Measurements from ENCODE around the gene MRPL43. TPM values are rescaled to one million over a fixed set of nuclear protein-coding genes. Genes with fewer than 3 reads are reported as not detected.

Gene MRPL43
- total and polyA plus RNA-seq, 4 experiments from 2014 or later: 65.8 to 114 (median 91.0) TPM

- ChIA-PET CTCF (ENCODE audit: partially characterized antibody) (interaction anchor here (1.4 to 2.2 kb wide), 5 partner anchors 10 to 17 kb away, joined by 5 to 13 read pairs (median 6); no protein-coding TSS in a partner anchor), POLR2A (ENCODE audit: partially characterized antibody) (interaction anchor here (0.8 to 2.1 kb wide), 2 partner anchors 16 to 30 kb away, joined by 3 to 6 read pairs; partner anchors contain the start of genes MRPL43 and TWNK)
- DNase-seq: no peak
- H3K4me3 Mint-ChIP-seq: no peak overlapping the region
- H3K4me1 ChIP-seq (ENCODE audit: insufficient read depth, low read length): peaks cover 15% of the 10 kb centered on the region
- H3K27ac ChIP-seq (ENCODE audit: low read depth, low read length): no peak overlapping the region
- H3K27me3 Mint-ChIP-seq: no peaks in the 10 kb centered on the region
- no peak overlapping the region for H3K27ac Mint-ChIP-seq
- no peak overlapping the region for H3K4me3 ChIP-seq (ENCODE audit: low read length in 2 of 2)
- H3K9me3 Mint-ChIP-seq: peaks cover 0 to 3% (median 0%) of the 10 kb centered on the region in 8 donors
- no peaks in the 10 kb centered on the region for H3K36me3 ChIP-seq (ENCODE audit: insufficient read depth, low read length)
- peaks cover 0 to 19% of the 10 kb centered on the region in 2 donors for H3K36me3 Mint-ChIP-seq
- H3K27me3 ChIP-seq (ENCODE audit: insufficient read depth, low read length): no peaks in the 10 kb centered on the region
- no peaks in the 10 kb centered on the region for H3K9me3 ChIP-seq (ENCODE audit: control insufficient read depth in 1 of 2, low read length in 2 of 2)
- intact Hi-C loops (cut with micrococcal nuclease): no loop called here
- H3K4me1 Mint-ChIP-seq: peaks cover 10 to 23% (median 14%) of the 10 kb centered on the region in 4 donors
These were observed 15.2 kb upstream of the MRPL43 start for GRCh38 chr10:101002456-101002855.

- Mint-ChIP-seq H3K36me3 (peaks cover 0 to 20% of the 10 kb centered on the region in 2 donors), H3K9me3 (peaks cover 0 to 3% (median 0%) of the 10 kb centered on the region in 8 donors), H3K27ac (no peak overlapping the region), H3K27me3 (no peaks in the 10 kb centered on the region), H3K4me3 (peak overlapping the region in 1 of 8 donors; percentile 80), H3K4me1 (peaks cover 10 to 25% (median 17%) of the 10 kb centered on the region in 4 donors)
- Histone ChIP-seq H3K36me3 (ENCODE audit: insufficient read depth, low read length) (no peaks in the 10 kb centered on the region), H3K27ac (ENCODE audit: low read depth, low read length) (no peak overlapping the region), H3K27me3 (ENCODE audit: insufficient read depth, low read length) (no peaks in the 10 kb centered on the region), H3K4me1 (ENCODE audit: insufficient read depth, low read length) (peaks cover 18% of the 10 kb centered on the region), H3K9me3 (ENCODE audit: control insufficient read depth in 1 of 2, low read length in 2 of 2) (no peaks in the 10 kb centered on the region), H3K4me3 (ENCODE audit: low read length in 2 of 2) (no peak overlapping the region)
- intact Hi-C loops (cut with micrococcal nuclease): no loop called here
- no peak for DNase-seq
- POLR2A ChIA-PET (ENCODE audit: partially characterized antibody): no interaction called here
- CTCF ChIA-PET (ENCODE audit: partially characterized antibody): interaction anchor here (1.5 to 2.2 kb wide), 2 partner anchors 10 to 15 kb away, joined by 6 to 7 read pairs; no protein-coding TSS in a partner anchor
These were observed 14.3 kb upstream of the MRPL43 start for GRCh38 chr10:101001659-101002035.

DNA sequence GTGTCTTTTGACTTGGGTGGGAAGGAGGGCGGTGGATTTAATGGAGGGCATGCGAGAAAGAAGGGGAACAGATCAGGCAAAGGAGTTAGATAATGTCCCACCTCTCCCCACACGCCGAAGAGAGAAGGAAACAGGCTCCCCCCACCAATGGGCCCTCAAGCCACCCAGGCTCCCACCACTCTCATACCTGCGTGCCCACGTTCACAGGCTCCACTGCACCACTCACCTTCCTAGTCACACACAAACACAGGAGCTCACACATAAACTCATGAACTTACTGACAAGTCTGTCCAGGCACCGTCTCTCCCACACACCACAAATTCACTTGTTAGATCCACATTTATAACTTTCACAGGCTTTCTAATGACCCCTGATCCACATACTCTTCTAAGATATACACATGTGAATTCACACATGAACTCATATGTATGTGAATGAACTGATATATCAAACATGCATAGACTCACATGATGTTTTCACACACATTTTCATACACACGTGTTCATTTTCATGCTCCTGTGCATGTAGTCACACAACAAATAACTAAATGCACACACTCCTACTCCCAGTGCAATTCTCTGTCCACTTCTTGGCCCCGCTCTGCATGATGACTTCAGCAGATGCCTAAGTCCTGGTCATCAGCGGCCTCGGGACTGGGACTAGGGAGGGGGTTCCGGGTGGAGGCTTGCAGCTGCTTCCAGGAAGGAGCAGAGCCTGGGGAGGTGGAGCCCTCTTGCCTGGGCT, 13.8 kb upstream of the MRPL43 start:
- peaks cover 24% of the 10 kb centered on the region for H3K4me1 ChIP-seq (ENCODE audit: insufficient read depth, low read length)
- peaks cover 15 to 30% (median 22%) of the 10 kb centered on the region in 4 donors for H3K4me1 Mint-ChIP-seq

GRCh38 chr10:101000127-101000914, 13.0 kb upstream of the MRPL43 start:
- peak overlapping the region; percentile 29 to 90 (median 70) for H3K27ac Mint-ChIP-seq
- peaks cover 0 to 18% of the 10 kb centered on the region in 2 donors for H3K36me3 Mint-ChIP-seq
- no peaks in the 10 kb centered on the region for H3K36me3 ChIP-seq (ENCODE audit: insufficient read depth, low read length)
- no peak overlapping the region for H3K4me3 ChIP-seq (ENCODE audit: low read length in 2 of 2)
- CTCF ChIA-PET (ENCODE audit: partially characterized antibody): interaction anchor here (1.0 to 1.5 kb wide), 3 partner anchors 12 to 25 kb away, joined by 3 to 6 read pairs (median 4); no protein-coding TSS in a partner anchor
- DNase-seq: no peak
- H3K9me3 ChIP-seq (ENCODE audit: control insufficient read depth in 1 of 2, low read length in 2 of 2): no peaks in the 10 kb centered on the region
- intact Hi-C loops (cut with micrococcal nuclease): no loop called here
- peaks cover 24% of the 10 kb centered on the region for H3K4me1 ChIP-seq (ENCODE audit: insufficient read depth, low read length)
- no peaks in the 10 kb centered on the region for H3K27me3 Mint-ChIP-seq
- POLR2A ChIA-PET (ENCODE audit: partially characterized antibody): interaction anchor here (1.5 to 6.1 kb wide), 3 partner anchors 13 to 30 kb away, joined by 7 to 90 read pairs (median 84); partner anchors contain the start of genes MRPL43, PDZD7, SFXN3 and TWNK
- H3K27me3 ChIP-seq (ENCODE audit: insufficient read depth, low read length): no peaks in the 10 kb centered on the region
- no peak overlapping the region for H3K27ac ChIP-seq (ENCODE audit: low read depth, low read length)
- peak overlapping the region; percentile 64 to 84 (median 80) for H3K4me3 Mint-ChIP-seq
- peaks cover 15 to 33% (median 22%) of the 10 kb centered on the region in 4 donors for H3K4me1 Mint-ChIP-seq
- H3K9me3 Mint-ChIP-seq: peaks cover 0 to 3% (median 0%) of the 10 kb centered on the region in 8 donors

More for the DNA sequence above, 13.8 kb upstream of the MRPL43 start:
- Histone ChIP-seq H3K27ac (ENCODE audit: low read depth, low read length) (no peak overlapping the region), H3K27me3 (ENCODE audit: insufficient read depth, low read length) (no peaks in the 10 kb centered on the region), H3K9me3 (ENCODE audit: control insufficient read depth in 1 of 2, low read length in 2 of 2) (no peaks in the 10 kb centered on the region), H3K36me3 (ENCODE audit: insufficient read depth, low read length) (no peaks in the 10 kb centered on the region), H3K4me3 (ENCODE audit: low read length in 2 of 2) (no peak overlapping the region)
- ChIA-PET CTCF (ENCODE audit: partially characterized antibody) (interaction anchor here (1.0 to 2.2 kb wide), 3 partner anchors 11 to 15 kb away, joined by 3 to 7 read pairs (median 6); no protein-coding TSS in a partner anchor), POLR2A (ENCODE audit: partially characterized antibody) (interaction anchor here (6.1 kb wide), 1 partner anchor 14 kb away, joined by 84 read pairs; the partner anchor contains the start of genes MRPL43 and TWNK)
- Mint-ChIP-seq H3K36me3 (peaks cover 0 to 21% of the 10 kb centered on the region in 2 donors), H3K9me3 (peaks cover 0 to 3% (median 0%) of the 10 kb centered on the region in 8 donors), H3K27ac (peak overlapping the region; percentile 31 to 90 (median 66)), H3K4me3 (peak overlapping the region; percentile 64 to 84 (median 80)), H3K27me3 (no peaks in the 10 kb centered on the region)
- intact Hi-C loops (cut with micrococcal nuclease): no loop called here
- DNase-seq: no peak

DNA sequence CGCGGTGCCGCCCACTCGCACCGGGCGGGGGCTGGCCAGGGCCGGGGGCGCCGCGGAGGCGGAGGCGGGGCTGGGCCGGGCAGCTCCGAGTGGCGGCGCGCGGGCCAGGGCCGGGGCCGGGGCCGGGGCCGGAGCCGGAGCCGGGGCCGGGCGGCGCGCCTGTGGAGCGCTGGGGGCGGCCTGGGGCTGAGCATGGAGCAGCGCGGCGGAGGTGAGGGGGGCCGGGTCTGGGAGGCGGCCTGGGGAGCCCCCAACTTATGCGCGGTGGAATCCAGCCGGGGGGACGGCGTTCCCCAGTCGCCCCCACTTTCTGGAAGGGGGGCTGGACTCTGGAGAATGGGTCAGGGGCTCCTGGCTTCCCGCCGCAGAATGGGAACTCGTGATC, 12.4 kb upstream of the MRPL43 start, which contains the start of gene LZTS2:
Gene LZTS2 (plus strand): TSS at position 67 of the 385 bp plus-strand sequence. CDS start 2,731 bp downstream, outside the sequence.
- DNase-seq: no peak
- POLR2A ChIA-PET (ENCODE audit: partially characterized antibody): interaction anchor here (1.5 to 6.1 kb wide), 3 partner anchors 12 to 31 kb away, joined by 7 to 90 read pairs (median 84); partner anchors contain the start of genes MRPL43, PDZD7, SFXN3 and TWNK

GRCh38 chr10:100998991-100999741, 11.9 kb upstream of the MRPL43 start:
- ChIA-PET CTCF (ENCODE audit: partially characterized antibody) (interaction anchor here (0.7 to 12.0 kb wide), 13 partner anchors 10 to 86 kb away, joined by 3 to 171 read pairs (median 10); partner anchors contain the start of genes KAZALD1, MRPL43, PDZD7 and SEMA4G), POLR2A (ENCODE audit: partially characterized antibody) (interaction anchor here (0.9 to 6.1 kb wide), 4 partner anchors 12 to 51 kb away, joined by 3 to 90 read pairs (median 46); partner anchors contain the start of genes MRPL43, PDZD7, SFXN3 and TWNK)
- peaks cover 15 to 34% (median 24%) of the 10 kb centered on the region in 4 donors for H3K4me1 Mint-ChIP-seq
- peaks cover 0 to 3% (median 0%) of the 10 kb centered on the region in 8 donors for H3K9me3 Mint-ChIP-seq
- Histone ChIP-seq H3K4me1 (ENCODE audit: insufficient read depth, low read length) (peaks cover 24% of the 10 kb centered on the region), H3K4me3 (ENCODE audit: low read length in 2 of 2) (peak overlapping the region; percentile 64 to 73), H3K36me3 (ENCODE audit: insufficient read depth, low read length) (no peaks in the 10 kb centered on the region), H3K27me3 (ENCODE audit: insufficient read depth, low read length) (no peaks in the 10 kb centered on the region), H3K9me3 (ENCODE audit: control insufficient read depth in 1 of 2, low read length in 2 of 2) (no peaks in the 10 kb centered on the region), H3K27ac (ENCODE audit: low read depth, low read length) (peak overlapping the region; percentile 83)
- peak; percentile 73 to 86 (median 79) for DNase-seq
- no peaks in the 10 kb centered on the region for H3K27me3 Mint-ChIP-seq
- intact Hi-C loops (cut with micrococcal nuclease): loop anchor here (1.0 to 10.0 kb wide), 4 partner anchors 15 to 464 kb away; partner anchors contain the start of genes HIF1AN and SLF2
- peak overlapping the region; percentile 82 to 96 (median 94) for H3K27ac Mint-ChIP-seq
- peaks cover 4 to 21% of the 10 kb centered on the region in 2 donors for H3K36me3 Mint-ChIP-seq
- peak overlapping the region; percentile 84 to 98 (median 91) for H3K4me3 Mint-ChIP-seq

More for the DNA sequence above, 12.4 kb upstream of the MRPL43 start, which contains the start of gene LZTS2:
- Histone ChIP-seq H3K9me3 (ENCODE audit: control insufficient read depth in 1 of 2, low read length in 2 of 2) (no peaks in the 10 kb centered on the region), H3K27me3 (ENCODE audit: insufficient read depth, low read length) (no peaks in the 10 kb centered on the region), H3K36me3 (ENCODE audit: insufficient read depth, low read length) (no peaks in the 10 kb centered on the region), H3K27ac (ENCODE audit: low read depth, low read length) (peak within 1 kb of the TSS; percentile 83), H3K4me1 (ENCODE audit: insufficient read depth, low read length) (peaks cover 24% of the 10 kb centered on the region), H3K4me3 (ENCODE audit: low read length in 2 of 2) (peak within 1 kb of the TSS; percentile 64 to 73)
- Mint-ChIP-seq H3K27me3 (no peaks in the 10 kb centered on the region), H3K9me3 (peaks cover 0 to 3% (median 0%) of the 10 kb centered on the region in 8 donors), H3K4me3 (peak within 1 kb of the TSS; percentile 84 to 98 (median 91)), H3K4me1 (peaks cover 15 to 33% (median 23%) of the 10 kb centered on the region in 4 donors), H3K27ac (peak within 1 kb of the TSS; percentile 82 to 96 (median 94)), H3K36me3 (peaks cover under 1 to 19% of the 10 kb centered on the region in 2 donors)
- CTCF ChIA-PET (ENCODE audit: partially characterized antibody): interaction anchor here (0.7 to 12.0 kb wide), 6 partner anchors 10 to 31 kb away, joined by 3 to 171 read pairs (median 4); partner anchors contain the start of genes PDZD7 and SEMA4G
- intact Hi-C loops (cut with micrococcal nuclease): loop anchor here (2.0 to 10.0 kb wide), 3 partner anchors 87 to 465 kb away; partner anchors contain the start of genes HIF1AN and SLF2

Measured in CD4-positive, alpha-beta memory T cell (primary cell).